Activated T-cell treated with anti-CD3 and anti-CD28 coated beads for 48 hours (primary cell): ENCODE measurements around the gene TAS2R43.
"Not testable (repeated sequence)": the region's sequence is repeated elsewhere in the genome, so short reads cannot be mapped to it uniquely, and the experiment has no call there.

ENCODE experiments used
- DNase-seq: peaks from one replicate; pipeline ENCODE4 v3.0.0-alpha.2; 2020; ENCODE audit warnings: low read depth

TAS2R43 gene, protein sequence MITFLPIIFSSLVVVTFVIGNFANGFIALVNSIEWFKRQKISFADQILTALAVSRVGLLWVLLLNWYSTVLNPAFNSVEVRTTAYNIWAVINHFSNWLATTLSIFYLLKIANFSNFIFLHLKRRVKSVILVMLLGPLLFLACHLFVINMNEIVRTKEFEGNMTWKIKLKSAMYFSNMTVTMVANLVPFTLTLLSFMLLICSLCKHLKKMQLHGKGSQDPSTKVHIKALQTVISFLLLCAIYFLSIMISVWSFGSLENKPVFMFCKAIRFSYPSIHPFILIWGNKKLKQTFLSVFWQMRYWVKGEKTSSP

GRCh38 chr12:11092128-11092527 lies at the start of gene TAS2R43:
Gene TAS2R43, minus strand, starts transcription at chr12:11092313. Its CDS starts 84 bp downstream, at chr12:11092229.
- DNase-seq, result no peak

DNA sequence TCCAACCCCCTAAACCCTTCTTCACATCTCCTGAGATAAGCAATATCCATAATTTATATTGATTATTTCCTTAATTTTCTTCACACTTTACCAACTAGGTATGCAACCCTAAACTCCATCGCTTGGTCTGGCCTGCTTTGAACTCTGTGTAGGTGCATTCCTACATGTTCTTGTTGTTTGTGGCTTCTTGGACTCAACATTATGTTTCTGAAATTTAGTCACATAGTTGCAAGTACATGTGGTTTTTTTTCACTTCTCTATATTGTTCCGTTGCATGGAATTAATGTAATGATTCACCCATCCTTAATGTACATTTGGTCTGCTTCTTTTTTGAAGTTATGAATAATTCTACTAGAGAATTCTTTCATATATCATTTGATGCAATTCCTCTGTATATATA lies 44.0 kb upstream of the TAS2R43 start:
- no peak for DNase-seq

- DNase-seq, result no peak
Observed at GRCh38 chr12:11134305-11134704, 42.2 kb upstream of the TAS2R43 start, which contains the start of gene TAS2R30. Gene TAS2R30, minus strand, starts transcription at chr12:11134644. Its CDS starts 400 bp downstream, at chr12:11134244.

DNA sequence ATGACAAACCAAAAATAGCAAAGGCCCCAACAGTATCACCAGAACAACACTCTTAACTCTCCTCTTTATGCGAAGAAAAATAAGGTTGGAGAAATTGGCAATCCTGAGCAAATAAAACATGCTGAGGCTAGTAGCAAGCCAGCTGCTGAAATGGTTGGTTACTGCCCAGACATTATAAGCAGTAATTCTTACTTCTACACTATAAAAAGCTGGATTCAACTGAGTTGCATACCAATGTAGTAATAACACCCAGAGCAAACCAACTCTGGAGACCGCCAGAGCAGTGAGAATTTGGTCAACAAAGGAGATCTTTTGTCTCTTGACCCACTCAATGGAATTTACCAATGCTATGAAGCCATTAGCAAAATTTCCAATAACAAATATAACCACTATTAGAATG lies 41.7 kb upstream of the TAS2R43 start:
- no peak for DNase-seq

DNA sequence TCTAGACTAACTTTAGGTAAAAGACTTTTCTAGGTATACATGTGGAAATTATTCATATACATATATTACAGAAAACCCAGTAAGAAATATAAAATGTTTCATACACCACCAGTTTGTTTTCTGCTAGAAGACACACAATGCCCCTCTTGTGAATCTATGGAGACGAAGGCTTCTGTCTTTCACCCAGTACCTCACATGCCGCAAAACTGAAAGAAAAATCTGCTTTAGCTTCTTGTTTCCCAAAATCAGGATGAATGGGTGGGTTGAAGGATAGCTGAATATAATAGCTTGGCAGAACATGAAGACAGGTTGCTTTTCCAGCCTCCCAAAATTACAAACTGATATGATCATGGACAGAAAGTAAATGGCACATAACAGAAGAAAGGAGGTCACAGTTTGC lies 41.0 kb upstream of the TAS2R43 start:
- DNase-seq, result no peak

DNA sequence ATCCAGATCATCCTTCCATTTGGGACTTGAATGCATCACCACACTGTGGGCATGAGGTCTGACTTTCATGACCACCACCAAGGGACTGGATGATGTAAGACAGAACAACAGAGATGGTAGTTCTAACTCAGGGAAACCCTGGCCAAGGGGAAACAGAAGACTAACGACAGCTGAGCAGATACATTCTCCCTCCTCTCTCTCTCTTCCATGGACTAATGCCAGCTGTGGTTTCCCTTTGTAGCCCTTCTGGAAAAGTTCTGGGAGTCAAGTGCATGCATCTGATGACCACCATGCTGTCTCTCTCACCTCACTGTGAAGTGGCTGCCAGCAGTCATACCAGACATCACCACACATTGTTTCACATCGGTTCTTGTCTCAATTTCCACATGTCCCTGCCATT lies 38.9 kb upstream of the TAS2R43 start:
- no peak for DNase-seq

GRCh38 chr12:11130382-11130781 lies 38.3 kb upstream of the TAS2R43 start:
- no peak for DNase-seq

DNA sequence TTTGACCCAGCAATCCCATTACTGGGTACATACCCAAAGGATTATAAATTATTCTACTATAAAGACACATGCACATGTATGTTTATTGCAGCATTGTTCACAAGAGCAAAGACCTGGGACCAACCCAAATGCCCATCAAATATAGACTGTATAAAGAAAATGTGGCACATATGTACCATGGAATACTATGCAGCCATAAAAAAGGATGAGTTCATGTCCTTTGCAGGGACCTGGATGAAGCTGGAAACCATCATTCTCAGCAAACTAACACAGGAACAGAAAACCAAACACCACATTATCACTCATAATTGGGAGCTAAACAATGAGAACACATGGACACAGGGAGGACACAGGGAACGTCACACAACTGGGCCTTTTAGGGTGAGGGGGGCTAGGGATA lies 22.0 kb upstream of the TAS2R43 start:
- DNase-seq, result not testable (repeated sequence)

GRCh38 chr12:11111213-11111612 lies 19.1 kb upstream of the TAS2R43 start:
- not testable (repeated sequence) for DNase-seq

DNA sequence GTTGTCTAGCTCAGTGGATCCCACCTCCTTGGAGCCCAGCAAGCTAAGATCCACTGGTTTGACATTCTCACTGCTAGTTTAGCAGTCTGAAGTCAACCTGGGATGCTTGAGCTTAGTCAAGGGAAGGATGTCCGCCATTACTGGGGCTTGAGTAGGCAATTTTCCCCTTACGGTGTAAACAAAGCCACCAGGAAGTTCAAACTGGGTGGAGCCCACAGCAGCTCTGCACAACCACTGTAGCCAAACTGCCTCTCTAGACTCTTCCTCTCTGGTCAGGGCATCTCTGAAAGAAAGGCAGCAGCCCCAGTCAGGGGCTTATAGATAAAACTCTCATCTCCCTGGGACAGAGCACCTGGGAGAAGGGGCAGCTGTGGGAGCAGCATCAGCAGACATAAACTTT lies 16.7 kb upstream of the TAS2R43 start:
- no peak for DNase-seq

DNA sequence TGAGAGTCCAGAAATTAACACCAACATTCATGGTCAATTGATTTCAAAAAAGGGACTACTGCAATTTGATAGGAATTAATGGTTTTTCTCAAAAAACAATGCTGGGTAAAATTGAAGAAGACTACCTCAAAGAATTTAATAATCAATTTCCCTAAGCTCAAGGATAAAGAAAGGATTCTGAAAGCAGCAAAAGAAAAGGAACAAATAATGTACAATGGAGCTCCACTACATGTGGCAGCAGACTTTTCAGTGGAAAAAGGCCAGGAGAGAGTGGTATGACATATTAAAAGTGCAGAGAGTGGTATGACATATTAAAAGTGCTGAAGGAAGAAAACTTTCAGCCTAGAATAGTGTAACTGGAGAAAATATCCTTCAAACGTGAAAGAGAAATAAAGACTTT lies 15.6 kb upstream of the TAS2R43 start:
- no peak for DNase-seq

DNA sequence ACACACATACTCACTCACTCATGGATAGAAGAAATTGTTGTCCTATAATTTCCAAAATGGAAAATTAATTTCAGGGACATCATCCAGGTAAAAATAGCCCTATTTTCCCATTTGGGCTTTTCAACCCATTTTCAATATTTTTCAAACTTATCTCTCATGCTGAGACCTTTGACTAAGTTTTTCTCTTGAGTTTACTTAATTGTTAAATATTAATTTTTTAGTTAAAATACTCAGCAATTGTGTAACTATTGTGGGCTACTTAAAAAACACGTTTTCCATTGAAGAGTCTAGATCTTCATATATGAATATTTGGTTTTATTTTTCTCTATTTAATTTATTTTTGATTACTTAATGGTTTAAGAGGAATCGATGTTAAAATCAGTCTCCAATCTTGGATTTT lies 14.2 kb upstream of the TAS2R43 start:
- DNase-seq, result no peak

GRCh38 chr12:11105546-11105945 lies 13.4 kb upstream of the TAS2R43 start:
- no peak for DNase-seq

DNA sequence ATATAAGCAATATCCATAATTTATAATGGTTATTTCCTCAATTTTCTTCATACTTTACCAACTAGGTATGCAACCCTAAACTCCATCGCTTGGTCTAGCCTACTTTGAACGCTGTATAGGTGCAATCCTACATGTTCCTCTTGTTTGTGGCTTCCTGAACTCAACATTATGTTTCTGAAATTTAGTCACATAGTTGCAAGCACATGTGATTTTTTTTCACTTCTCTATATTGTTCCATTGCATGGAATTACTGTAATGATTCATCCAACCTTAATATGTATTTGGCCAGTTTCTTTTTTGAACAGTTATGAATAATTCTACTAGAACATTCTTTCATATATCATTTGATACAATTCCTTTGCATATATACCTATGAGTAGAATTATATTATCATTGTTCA lies 2.8 kb upstream of the TAS2R43 start:
- DNase-seq, result not testable (repeated sequence)

- no peak for DNase-seq
Observed at GRCh38 chr12:11089246-11089645, 2.9 kb downstream of the TAS2R43 start.

DNA sequence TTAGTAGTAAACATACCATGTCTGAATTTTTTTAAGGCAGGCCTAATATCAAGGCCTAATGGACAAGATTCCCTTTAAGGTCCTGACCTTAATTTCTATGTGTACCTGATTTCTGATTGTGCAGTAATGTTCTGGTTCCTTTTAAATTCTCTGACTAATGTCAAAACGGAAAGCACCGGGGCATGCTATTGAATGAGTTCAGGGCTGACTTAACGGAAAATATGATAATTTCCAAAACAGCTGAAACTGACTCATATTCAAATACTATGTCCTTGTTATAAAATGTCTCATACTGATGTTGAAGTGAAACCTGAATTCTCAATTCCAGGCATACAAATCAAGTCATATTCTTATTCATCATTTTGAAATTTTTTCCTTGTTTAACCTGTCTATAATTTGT lies 6.7 kb downstream of the TAS2R43 start:
- DNase-seq, result no peak

DNA sequence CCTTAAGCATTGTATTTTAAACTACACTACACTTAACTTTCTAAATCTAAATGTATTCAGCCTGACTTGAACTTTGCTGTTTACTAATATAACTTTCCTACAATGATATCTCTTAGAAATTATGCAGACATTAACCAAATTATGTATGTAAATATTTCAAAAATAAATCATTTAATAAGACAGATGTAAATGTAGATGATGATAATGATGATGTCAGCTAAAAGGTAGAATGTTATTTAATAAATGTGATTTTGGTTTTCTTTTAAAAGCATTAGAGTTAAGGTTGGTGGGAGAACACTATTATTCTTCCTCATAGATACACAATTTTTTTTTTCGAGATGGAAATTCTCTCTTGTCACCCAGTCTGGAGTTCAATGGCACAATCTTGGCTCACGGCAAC lies 10.1 kb downstream of the TAS2R43 start:
- DNase-seq, result no peak

- no peak for DNase-seq
Observed at GRCh38 chr12:11078246-11078645, 13.9 kb downstream of the TAS2R43 start.

DNA sequence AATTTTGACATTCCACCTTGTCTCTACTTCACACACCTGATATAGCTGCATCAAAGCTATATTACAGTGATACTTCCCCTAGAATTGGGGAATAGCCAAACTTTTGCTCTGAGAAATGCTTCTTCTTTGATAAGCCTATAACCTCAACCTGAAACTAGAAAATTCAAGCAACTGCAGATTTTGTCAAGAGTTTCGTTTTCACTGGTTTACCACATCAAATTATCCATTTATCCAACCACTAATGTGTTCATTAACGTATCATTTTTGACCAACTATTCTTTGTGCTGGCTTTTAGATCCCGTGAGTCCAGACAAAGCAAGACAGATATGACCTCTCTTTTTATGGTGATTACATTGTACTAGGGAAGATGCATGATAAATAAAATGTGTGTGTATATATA lies 16.5 kb downstream of the TAS2R43 start:
- DNase-seq, result no peak

DNA sequence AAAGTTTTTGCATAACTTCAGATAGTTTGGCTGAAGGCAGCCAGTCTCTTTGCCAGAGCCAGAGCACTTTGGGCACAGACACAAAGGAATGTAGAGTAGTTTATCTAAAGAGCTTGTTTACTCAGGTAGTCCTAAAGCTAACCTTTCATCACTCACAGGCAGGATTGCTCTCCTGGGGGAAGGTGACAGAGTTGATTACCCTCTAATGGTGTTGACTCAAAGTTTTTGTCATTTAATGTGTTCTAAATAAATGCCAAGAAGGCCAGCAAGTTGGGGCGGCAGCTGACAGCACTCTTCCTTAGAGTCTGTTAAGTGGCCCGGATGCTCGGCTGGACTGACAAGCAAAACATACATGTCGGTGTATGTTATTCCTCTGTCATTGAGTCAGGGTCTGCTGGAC lies 20.7 kb downstream of the TAS2R43 start:
- DNase-seq, result no peak

- DNase-seq, result no peak
Observed at GRCh38 chr12:11070999-11071398, 21.1 kb downstream of the TAS2R43 start.

DNA sequence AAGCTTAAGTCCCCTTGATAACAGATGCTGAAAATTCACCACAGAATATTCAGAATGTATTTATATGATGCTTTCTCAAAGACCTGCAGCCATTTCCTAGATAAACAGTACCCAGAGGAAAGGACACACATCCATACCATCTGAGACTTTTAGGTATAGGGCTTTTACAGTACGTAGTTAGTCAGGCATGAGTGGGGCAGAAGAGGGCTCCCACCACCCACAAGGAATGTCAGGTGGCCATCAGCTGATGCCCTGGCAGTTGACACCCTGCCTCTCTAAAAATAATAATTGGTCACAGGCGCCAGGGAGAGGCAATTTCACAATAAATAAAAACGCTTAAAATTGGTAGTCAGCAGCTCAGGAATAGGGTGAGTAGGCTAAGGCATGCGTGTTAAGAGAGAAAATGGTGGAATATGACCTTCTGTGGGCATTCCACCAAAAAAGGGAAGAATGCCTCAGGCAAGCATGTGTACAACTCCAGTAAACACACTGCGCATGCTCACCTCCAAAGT lies 22.2 kb downstream of the TAS2R43 start:
- DNase-seq, result no peak

GRCh38 chr12:11067514-11067913 lies 24.6 kb downstream of the TAS2R43 start:
- DNase-seq, result no peak

DNA sequence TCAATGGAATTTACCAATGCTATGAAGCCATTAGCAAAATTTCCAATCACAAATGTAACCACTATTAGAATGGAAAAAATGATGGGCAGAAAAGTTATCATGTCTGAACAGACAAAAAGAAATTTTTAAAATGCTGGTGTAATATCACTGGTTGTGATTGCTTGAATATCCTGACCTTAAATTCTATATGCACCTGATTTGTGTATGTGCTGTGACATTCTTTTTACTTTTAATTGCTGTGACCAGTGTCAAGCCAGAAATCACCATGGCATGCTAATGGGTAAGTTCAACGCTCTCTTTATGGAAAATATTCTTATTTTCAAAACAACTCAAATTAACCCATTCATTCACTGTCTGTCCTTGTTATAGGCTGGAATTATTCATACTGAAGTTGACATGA lies 29.9 kb downstream of the TAS2R43 start, which contains the start of gene TAS2R46:
Gene TAS2R46 (minus strand): TSS at position 101 of the 400 bp plus-strand sequence. CDS start 0 bp downstream, at position 101.
- DNase-seq, result not testable (repeated sequence)
